GM19395 (cell line): ENCODE measurements around the gene ADAMTSL5.
"Not testable (repeated sequence)": the region's sequence is repeated elsewhere in the genome, so short reads cannot be mapped to it uniquely, and the experiment has no call there.

Source experiments
- ATAC-seq: cut with Tn5 transposase; IDR thresholded peaks from one replicate; pipeline ENCODE4 v1.9.1; 2021; ENCODE audit warnings: mild to moderate bottlenecking, moderate library complexity; ENCODE audit not compliant: unreplicated experiment

ADAMTSL5 gene

GRCh38 chr19:1482361-1483130 lies 30.3 kb downstream of the ADAMTSL5 start:
- no peak for ATAC-seq

GRCh38 chr19:1481893-1482360 lies 30.9 kb downstream of the ADAMTSL5 start:
- ATAC-seq: no peak

GRCh38 chr19:1481224-1481892 lies 31.5 kb downstream of the ADAMTSL5 start:
- ATAC-seq: no peak

- ATAC-seq: peak; percentile 77
Measured at GRCh38 chr19:1478934-1479707, 33.7 kb downstream of the ADAMTSL5 start, which contains the start of gene C19orf25. TSS of gene C19orf25 (minus strand) at chr19:1479215. CDS start at chr19:1478903, 312 bp downstream.

- not testable (repeated sequence) for ATAC-seq
Measured at GRCh38 chr19:1477056-1477455, 35.8 kb downstream of the ADAMTSL5 start.

GRCh38 chr19:1475751-1476437 lies 36.9 kb downstream of the ADAMTSL5 start:
- no peak for ATAC-seq

- no peak for ATAC-seq
Measured at GRCh38 chr19:1474765-1475351, 38.0 kb downstream of the ADAMTSL5 start.

- no peak for ATAC-seq
Measured at GRCh38 chr19:1474011-1474764, 38.6 kb downstream of the ADAMTSL5 start.

GRCh38 chr19:1473085-1473851 lies 39.6 kb downstream of the ADAMTSL5 start:
- no peak for ATAC-seq

- no peak for ATAC-seq
Measured at GRCh38 chr19:1472231-1473084, 40.4 kb downstream of the ADAMTSL5 start.

GRCh38 chr19:1471515-1472160 lies 41.2 kb downstream of the ADAMTSL5 start:
- no peak for ATAC-seq

- no peak for ATAC-seq
Measured at GRCh38 chr19:1471010-1471514, 41.8 kb downstream of the ADAMTSL5 start.

- no peak for ATAC-seq
Measured at GRCh38 chr19:1470305-1471009, 42.4 kb downstream of the ADAMTSL5 start.

GRCh38 chr19:1470055-1470304 lies 42.8 kb downstream of the ADAMTSL5 start:
- ATAC-seq: no peak

GRCh38 chr19:1469255-1470054 lies 43.4 kb downstream of the ADAMTSL5 start:
- ATAC-seq: no peak

GRCh38 chr19:1468821-1469254 lies 44.0 kb downstream of the ADAMTSL5 start:
- no peak for ATAC-seq
